ENCODE measurements around the gene SNRK.

- TF ChIP-seq CTCF (IDR thresholded peaks at IDR 0.05; ENCODE audit: insufficient read depth, low read length, poor library complexity, severe bottlenecking), result no peak
- TF ChIP-seq EZH2phosphoT487 (conservative IDR thresholded peaks at IDR 0.05; ENCODE audit: low read length), result no peak
Measured at GRCh38 chr3:43388175-43388574, 101.8 kb downstream of the SNRK start.
